Dedifferentiated amniotic fluid mesenchymal stem cell (primary cell): ENCODE data around the gene CHSY1.
A peak's percentile ranks its signal among the peaks of the same experiment; 100 is the strongest.
"Not testable (repeated sequence)": the region's sequence is repeated elsewhere in the genome, so short reads cannot be mapped to it uniquely, and the experiment has no call there.

Experiments
- DNase-seq: peaks from one replicate; pipeline ENCODE4 v3.0.0-alpha.2; 2016; ENCODE audit errors: extremely low spot score

The CHSY1 gene

GRCh38 chr15:101134780-101135179 is 117.1 kb downstream of the CHSY1 start:
- DNase-seq = no peak

- DNase-seq = no peak
Observed at GRCh38 chr15:101133751-101134261, 118.0 kb downstream of the CHSY1 start.

GRCh38 chr15:101133181-101133460 is 118.7 kb downstream of the CHSY1 start:
- DNase-seq = no peak

GRCh38 chr15:101132390-101133180 is 119.3 kb downstream of the CHSY1 start:
- no peak for DNase-seq

- DNase-seq = no peak
Observed at GRCh38 chr15:101131489-101132389, 120.1 kb downstream of the CHSY1 start.

GRCh38 chr15:101129851-101130380 is 121.9 kb downstream of the CHSY1 start:
- no peak for DNase-seq

- peak; percentile 77 for DNase-seq
Observed at GRCh38 chr15:101128221-101129015, 123.4 kb downstream of the CHSY1 start.

GRCh38 chr15:101127506-101128076 is 124.3 kb downstream of the CHSY1 start:
- peak; percentile 87 for DNase-seq

GRCh38 chr15:101126618-101127505 is 125.0 kb downstream of the CHSY1 start:
- peak; percentile 30 for DNase-seq

GRCh38 chr15:101125881-101126428 is 125.9 kb downstream of the CHSY1 start:
- not testable (repeated sequence) for DNase-seq
